HG02840 (cell line): ENCODE results near the gene NADSYN1.

ENCODE experiments used
- ATAC-seq: cut with Tn5 transposase; IDR thresholded peaks from one replicate; pipeline ENCODE4 v1.9.1; 2021; ENCODE audit warnings: mild to moderate bottlenecking, moderate library complexity, moderate number of reproducible peaks; ENCODE audit not compliant: unreplicated experiment, low FRiP score

NADSYN1 gene

GRCh38 chr11:71432761-71433647 is 20.0 kb upstream of the NADSYN1 start:
- ATAC-seq, result no peak

- ATAC-seq, result no peak
These were observed 19.2 kb upstream of the NADSYN1 start for GRCh38 chr11:71433648-71434450.

- ATAC-seq, result no peak
These were observed 18.4 kb upstream of the NADSYN1 start for GRCh38 chr11:71434576-71435130.

- ATAC-seq, result no peak
These were observed 17.6 kb upstream of the NADSYN1 start for GRCh38 chr11:71435278-71435951.

GRCh38 chr11:71436861-71437260 is 16.1 kb upstream of the NADSYN1 start:
- ATAC-seq, result no peak

- ATAC-seq, result no peak
These were observed 15.6 kb upstream of the NADSYN1 start for GRCh38 chr11:71437399-71437798.

- no peak for ATAC-seq
These were observed 15.1 kb upstream of the NADSYN1 start for GRCh38 chr11:71437879-71438278.

- ATAC-seq, result no peak
These were observed 14.4 kb upstream of the NADSYN1 start for GRCh38 chr11:71438650-71439049.

GRCh38 chr11:71440021-71440755 is 12.8 kb upstream of the NADSYN1 start:
- ATAC-seq, result no peak

- ATAC-seq, result no peak
These were observed 11.8 kb upstream of the NADSYN1 start for GRCh38 chr11:71441251-71441650.

- no peak for ATAC-seq
These were observed 10.9 kb upstream of the NADSYN1 start for GRCh38 chr11:71442123-71442522.

- no peak for ATAC-seq
These were observed 10.1 kb upstream of the NADSYN1 start for GRCh38 chr11:71442880-71443279.

GRCh38 chr11:71443736-71444445 is 9.1 kb upstream of the NADSYN1 start:
- ATAC-seq, result no peak

GRCh38 chr11:71444811-71445210 is 8.2 kb upstream of the NADSYN1 start:
- ATAC-seq, result no peak

GRCh38 chr11:71446150-71446549 is 6.9 kb upstream of the NADSYN1 start:
- no peak for ATAC-seq

- no peak for ATAC-seq
These were observed 5.9 kb upstream of the NADSYN1 start for GRCh38 chr11:71446942-71447688.

GRCh38 chr11:71447791-71448256 is 5.2 kb upstream of the NADSYN1 start:
- ATAC-seq, result no peak
